ENCODE data around the gene EGLN3.

DNA sequence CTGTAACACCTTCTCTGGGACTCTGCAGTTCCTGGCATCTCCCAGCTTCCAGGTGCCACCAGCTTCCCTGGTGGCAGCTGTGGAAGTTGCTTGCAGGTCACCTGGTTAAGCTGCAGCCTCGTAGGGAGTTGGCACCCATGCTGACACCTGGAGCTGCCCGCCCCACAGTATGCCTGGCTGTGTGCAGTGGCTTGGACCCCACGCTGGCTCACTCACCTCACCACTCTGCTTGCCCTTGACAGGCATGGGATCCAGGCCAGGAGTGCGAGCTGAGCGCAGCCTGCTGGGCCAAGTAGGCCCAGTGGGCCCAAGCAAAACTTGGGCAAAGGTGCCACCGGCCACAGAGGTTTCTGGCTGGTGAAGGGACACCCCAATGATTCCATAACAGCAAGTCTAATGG lies 48.5 kb downstream of the EGLN3 start:
- TF ChIP-seq, protein P1, sequence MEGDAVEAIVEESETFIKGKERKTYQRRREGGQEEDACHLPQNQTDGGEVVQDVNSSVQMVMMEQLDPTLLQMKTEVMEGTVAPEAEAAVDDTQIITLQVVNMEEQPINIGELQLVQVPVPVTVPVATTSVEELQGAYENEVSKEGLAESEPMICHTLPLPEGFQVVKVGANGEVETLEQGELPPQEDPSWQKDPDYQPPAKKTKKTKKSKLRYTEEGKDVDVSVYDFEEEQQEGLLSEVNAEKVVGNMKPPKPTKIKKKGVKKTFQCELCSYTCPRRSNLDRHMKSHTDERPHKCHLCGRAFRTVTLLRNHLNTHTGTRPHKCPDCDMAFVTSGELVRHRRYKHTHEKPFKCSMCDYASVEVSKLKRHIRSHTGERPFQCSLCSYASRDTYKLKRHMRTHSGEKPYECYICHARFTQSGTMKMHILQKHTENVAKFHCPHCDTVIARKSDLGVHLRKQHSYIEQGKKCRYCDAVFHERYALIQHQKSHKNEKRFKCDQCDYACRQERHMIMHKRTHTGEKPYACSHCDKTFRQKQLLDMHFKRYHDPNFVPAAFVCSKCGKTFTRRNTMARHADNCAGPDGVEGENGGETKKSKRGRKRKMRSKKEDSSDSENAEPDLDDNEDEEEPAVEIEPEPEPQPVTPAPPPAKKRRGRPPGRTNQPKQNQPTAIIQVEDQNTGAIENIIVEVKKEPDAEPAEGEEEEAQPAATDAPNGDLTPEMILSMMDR (IDR thresholded peaks at IDR 0.05), result no peak
- no peak for TF ChIP-seq POLR2A (IDR thresholded peaks at IDR 0.05)

Data from right lobe of liver (tissue), 4 donors.